ENCODE measurements around the gene PACS1.

GRCh38 chr11:66248903-66249302 lies 178.8 kb downstream of the PACS1 start:
- TF ChIP-seq, protein P1, sequence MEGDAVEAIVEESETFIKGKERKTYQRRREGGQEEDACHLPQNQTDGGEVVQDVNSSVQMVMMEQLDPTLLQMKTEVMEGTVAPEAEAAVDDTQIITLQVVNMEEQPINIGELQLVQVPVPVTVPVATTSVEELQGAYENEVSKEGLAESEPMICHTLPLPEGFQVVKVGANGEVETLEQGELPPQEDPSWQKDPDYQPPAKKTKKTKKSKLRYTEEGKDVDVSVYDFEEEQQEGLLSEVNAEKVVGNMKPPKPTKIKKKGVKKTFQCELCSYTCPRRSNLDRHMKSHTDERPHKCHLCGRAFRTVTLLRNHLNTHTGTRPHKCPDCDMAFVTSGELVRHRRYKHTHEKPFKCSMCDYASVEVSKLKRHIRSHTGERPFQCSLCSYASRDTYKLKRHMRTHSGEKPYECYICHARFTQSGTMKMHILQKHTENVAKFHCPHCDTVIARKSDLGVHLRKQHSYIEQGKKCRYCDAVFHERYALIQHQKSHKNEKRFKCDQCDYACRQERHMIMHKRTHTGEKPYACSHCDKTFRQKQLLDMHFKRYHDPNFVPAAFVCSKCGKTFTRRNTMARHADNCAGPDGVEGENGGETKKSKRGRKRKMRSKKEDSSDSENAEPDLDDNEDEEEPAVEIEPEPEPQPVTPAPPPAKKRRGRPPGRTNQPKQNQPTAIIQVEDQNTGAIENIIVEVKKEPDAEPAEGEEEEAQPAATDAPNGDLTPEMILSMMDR (IDR thresholded peaks at IDR 0.05), result no peak
- no peak for TF ChIP-seq EZH2 (IDR thresholded peaks at IDR 0.05; ENCODE audit: borderline replicate concordance, insufficient read depth, low read depth, low read length, poor library complexity, severe bottlenecking)
